SIG-M5 (cell line): ENCODE results near the gene FXR1.
A peak's percentile ranks its signal among the peaks of the same experiment; 100 is the strongest.
"Not testable (repeated sequence)": the region's sequence is repeated elsewhere in the genome, so short reads cannot be mapped to it uniquely, and the experiment has no call there.

ENCODE experiments used
- DNase-seq: peaks from one replicate; lab custom pipeline; 2025; lab: John Stamatoyannopoulos, UW

The FXR1 gene

DNA sequence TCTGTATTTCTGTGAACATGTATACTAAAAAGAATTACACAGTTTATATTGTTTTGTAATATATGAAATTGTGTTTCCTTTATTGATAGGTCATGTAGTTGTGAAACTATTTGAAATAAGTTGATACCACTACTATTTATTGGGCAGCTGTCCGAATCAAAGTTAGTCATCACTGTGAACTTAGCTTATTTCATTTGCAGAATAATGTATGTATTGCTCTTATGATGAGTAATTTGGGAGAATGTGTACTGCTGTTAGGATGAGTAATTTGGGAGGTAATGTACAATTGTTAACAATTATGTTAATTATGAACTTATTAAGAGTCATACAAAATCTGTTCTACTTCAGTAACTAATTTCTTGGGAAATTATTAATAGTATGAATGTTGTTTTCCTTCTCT is 22.2 kb downstream of the FXR1 start:
- no peak for DNase-seq

DNA sequence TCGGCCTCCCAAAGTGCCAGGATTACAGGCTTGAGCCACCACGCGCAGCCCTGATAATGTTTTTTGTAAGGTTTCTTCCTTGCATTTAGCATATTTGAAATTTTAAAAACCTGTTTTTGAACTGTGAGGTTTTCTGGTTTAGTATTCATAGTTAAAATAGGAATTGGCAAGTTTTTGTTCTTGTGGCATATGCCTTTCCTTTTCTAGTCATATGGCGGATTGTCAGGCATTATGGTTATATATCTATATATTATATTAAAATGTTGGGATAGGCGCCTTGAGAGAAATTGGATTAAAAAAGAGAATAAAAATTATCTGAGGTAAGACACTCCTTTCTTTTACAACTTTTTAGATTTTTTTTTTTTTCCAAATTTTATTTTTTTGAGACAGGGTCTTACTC is 28.4 kb downstream of the FXR1 start:
- DNase-seq = no peak

- peak; percentile 8 for DNase-seq
Observed at GRCh38 chr3:180947761-180948390, 35.4 kb downstream of the FXR1 start.

DNA sequence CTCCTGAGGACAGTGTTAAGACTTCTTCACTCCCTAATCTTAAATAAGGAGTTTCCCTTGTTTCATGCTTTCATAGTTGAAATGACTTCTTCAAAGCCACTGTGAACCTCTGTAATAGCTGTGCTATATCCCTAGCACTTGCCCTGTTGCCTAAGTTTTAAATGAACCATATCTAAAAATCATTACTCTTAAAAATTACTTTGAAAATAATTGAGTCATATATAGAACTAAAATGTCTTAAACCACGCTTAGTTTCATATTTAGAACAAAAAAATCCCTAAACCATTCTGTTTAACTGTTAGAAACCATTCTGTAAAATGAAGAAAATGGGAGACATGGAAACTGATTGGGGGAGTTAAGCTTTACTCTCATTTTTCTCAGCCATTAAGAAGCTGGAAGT is 47.2 kb downstream of the FXR1 start:
- DNase-seq = no peak

GRCh38 chr3:180961087-180961486 is 48.6 kb downstream of the FXR1 start:
- DNase-seq = no peak

GRCh38 chr3:180961552-180961951 is 49.1 kb downstream of the FXR1 start:
- no peak for DNase-seq

DNA sequence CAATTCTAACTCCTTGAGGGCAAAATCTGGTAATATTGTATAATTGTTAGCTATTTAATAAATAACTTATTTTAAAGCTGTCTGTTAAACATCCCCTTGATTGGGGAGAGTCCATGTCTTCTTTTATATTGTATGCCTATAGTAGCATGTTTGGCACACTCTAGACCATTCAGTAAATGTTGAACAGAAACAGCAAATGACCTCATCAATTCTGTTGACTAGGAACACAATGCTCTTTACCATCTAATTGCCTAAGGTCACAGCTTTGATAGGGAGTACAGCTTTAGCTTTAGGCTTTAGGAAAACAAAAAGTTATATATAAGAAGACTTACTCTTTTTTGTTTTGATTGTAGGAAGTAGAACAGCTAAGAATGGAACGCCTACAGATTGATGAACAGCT is 50.1 kb downstream of the FXR1 start:
- no peak for DNase-seq

- DNase-seq = no peak
Observed at GRCh38 chr3:180970931-180971330, 58.5 kb downstream of the FXR1 start.

- no peak for DNase-seq
Observed at GRCh38 chr3:180973543-180973942, 61.1 kb downstream of the FXR1 start.

DNA sequence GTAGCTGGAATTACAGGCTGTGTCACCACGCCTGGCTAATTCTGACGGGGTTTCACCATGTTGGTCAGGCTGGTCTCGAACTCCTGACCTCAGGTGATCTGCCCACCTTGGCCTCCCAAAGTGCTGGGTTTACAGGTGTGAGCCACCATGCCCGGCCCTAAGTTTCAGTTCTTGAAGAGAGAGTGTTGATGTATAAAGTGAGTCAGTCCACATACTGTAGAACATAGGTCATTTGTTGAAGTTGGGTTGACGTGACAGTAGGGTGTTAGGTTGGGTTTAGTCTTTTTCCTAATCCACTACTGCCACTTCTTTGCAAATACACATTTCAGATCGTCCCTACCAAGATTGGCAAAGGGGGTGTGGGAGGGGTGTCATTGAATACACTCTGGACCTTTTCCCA is 61.8 kb downstream of the FXR1 start:
- no peak for DNase-seq

GRCh38 chr3:180977498-180977897 is 65.0 kb downstream of the FXR1 start:
- no peak for DNase-seq

DNA sequence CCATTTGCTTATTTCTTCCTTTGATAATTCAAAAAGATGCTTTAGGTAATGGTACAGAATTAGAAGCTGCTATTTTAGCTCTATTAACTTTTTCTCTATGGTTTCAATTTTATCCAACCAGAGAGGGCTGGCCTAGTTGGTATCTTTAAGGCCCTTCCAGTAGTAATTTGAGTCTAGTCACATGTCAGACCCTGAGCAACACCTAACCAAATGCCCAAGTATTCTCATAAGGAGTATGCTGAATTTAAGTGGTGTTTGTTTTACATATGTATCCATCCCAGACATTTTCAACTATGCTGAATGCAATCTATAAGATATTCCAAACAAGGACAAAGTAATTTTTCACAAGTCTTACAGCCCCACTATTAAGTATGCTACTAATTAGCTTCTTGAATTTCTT is 67.5 kb downstream of the FXR1 start:
- DNase-seq = no peak

DNA sequence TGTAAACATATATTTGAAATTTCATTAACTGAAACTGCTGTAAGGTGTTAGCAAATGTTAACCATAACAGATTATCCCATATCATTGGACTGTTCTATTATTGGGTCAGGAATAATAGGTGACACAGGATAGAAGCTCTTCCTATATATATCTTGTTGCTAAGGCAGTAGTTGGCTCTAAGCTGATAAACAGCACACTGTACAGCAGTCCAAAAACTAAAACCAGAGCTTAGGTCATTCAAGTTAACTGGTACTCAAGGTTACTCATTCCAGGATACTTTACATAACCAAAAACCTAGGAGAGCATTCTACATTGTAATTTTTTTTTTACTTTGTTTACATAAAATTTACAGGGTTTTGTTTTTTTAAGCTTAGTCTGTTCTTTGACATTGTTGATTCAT is 68.1 kb downstream of the FXR1 start:
- DNase-seq = no peak

- no peak for DNase-seq
Observed at GRCh38 chr3:180981912-180982311, 69.4 kb downstream of the FXR1 start.

- DNase-seq = no peak
Observed at GRCh38 chr3:180983136-180983535, 70.7 kb downstream of the FXR1 start.

DNA sequence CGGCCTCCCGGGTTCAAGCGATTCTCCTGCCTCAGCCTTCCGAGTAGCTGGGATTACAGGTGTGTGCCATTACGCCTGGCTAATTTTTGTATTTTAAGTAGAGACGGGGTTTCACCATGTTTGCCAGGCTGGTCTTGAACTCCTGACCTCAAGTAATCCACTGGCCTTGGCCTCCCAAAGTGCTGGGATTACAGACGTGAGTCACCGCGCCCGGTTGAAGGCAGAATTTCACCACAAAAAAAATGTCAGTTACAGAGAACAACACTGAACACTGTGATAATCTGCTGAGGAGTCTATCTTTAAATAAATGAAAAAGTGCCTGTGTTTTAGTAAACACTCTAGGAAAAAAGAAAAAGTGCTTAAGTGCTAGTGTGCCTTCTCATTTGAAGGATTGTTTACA is 73.9 kb downstream of the FXR1 start:
- not testable (repeated sequence) for DNase-seq

GRCh38 chr3:180987344-180987743 is 74.9 kb downstream of the FXR1 start:
- DNase-seq = no peak

GRCh38 chr3:180989291-180990163 is 77.1 kb downstream of the FXR1 start, which contains the start of gene DNAJC19:
DNAJC19 (minus strand) TSS chr3:180989736; CDS start chr3:180989602, 134 bp downstream.
- peak; percentile 87 for DNase-seq

- DNase-seq = no peak
Observed at GRCh38 chr3:180990505-180990904, 78.0 kb downstream of the FXR1 start.

- no peak for DNase-seq
Observed at GRCh38 chr3:180996415-180996932, 84.0 kb downstream of the FXR1 start.

- not testable (repeated sequence) for DNase-seq
Observed at GRCh38 chr3:181002331-181002730, 89.9 kb downstream of the FXR1 start.

DNA sequence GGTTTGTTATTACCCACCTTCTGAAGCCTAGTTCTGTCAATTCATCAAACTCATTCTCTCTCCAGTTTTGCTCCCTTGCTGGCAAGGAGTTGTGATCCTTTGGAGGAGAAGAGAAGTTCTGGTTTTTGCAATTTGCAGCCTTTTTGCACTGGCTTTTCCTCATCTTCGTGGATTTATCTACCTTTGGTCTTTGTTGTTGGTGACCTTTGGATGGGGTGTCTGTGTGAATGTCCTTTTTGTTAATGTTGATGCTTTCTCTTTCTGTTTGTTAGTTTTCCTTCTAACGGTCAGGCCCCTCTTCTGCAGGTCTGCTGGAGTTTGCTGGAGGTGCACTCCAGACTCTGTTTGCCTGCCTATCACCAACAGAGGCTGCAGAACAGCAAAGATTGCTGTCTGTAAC is 91.0 kb downstream of the FXR1 start:
- not testable (repeated sequence) for DNase-seq

DNA sequence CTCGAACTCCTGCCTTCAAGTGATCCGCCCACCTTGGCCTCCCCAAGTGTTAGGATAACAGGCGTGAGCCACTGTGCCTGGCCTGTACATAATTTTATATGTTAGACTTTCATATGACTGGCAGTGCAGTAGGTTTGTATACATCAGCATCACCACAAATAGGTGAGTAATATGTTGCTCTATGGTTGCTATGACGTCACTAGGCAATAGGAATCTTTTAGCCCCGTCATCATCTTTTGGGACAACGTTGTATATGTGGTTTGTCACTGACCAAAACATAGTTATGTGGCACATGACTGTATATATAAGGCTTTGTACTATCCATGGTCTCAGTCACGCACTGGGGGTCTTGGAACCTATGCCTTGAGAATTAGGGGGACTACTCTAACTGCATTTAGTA is 94.1 kb downstream of the FXR1 start:
- no peak for DNase-seq
